Measurements from ENCODE around the gene REV3L.

DNA sequence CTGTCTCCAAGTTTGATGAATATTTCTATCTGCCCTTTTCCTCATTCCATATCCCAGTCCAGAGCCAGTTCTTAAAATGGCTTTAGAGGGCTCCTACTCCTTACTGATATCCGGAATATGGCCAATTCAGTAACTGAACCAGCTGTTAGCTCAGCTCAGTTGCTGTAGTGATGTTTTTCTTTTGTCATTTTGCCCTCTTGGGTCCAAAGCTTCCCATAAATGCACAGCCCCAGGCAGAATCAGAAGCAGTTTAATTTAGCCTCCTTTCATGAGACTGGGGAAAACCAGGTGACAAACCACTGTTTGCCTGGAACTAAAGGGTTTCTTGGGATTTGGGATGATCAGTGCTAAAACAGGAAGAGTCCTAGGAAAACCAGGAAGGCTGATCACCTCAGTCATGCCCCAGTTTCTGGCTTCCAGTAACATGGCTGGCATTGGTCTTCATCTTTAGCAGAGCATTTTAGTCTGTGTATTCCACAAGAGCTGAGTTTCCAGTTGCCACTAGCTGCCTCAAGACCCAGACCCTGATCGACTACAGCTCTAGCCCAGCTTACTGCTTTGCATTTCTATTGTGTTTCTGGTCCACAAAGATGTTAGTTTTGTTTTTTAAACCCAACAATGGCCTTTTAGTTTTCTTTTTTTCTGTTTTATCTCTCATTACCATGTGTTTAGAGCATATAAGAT is 40.6 kb upstream of the REV3L start:
- TF ChIP-seq POLR2A (IDR thresholded peaks at IDR 0.05): no peak
- TF ChIP-seq, protein P1, sequence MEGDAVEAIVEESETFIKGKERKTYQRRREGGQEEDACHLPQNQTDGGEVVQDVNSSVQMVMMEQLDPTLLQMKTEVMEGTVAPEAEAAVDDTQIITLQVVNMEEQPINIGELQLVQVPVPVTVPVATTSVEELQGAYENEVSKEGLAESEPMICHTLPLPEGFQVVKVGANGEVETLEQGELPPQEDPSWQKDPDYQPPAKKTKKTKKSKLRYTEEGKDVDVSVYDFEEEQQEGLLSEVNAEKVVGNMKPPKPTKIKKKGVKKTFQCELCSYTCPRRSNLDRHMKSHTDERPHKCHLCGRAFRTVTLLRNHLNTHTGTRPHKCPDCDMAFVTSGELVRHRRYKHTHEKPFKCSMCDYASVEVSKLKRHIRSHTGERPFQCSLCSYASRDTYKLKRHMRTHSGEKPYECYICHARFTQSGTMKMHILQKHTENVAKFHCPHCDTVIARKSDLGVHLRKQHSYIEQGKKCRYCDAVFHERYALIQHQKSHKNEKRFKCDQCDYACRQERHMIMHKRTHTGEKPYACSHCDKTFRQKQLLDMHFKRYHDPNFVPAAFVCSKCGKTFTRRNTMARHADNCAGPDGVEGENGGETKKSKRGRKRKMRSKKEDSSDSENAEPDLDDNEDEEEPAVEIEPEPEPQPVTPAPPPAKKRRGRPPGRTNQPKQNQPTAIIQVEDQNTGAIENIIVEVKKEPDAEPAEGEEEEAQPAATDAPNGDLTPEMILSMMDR (IDR thresholded peaks at IDR 0.05 in 4 of 5, conservative IDR thresholded peaks at IDR 0.05 in 1 of 5): no peak

Measured in gastrocnemius medialis (tissue), 4 donors.